Raji (cell line): Measurements from ENCODE around the gene NDUFB8.

ENCODE experiments used
- POLR2A ChIP-seq: IDR thresholded peaks from 2 replicates; pipeline ENCODE4 v1.6.1; 2011; ENCODE audit warnings: low read depth, low read length, control low read depth; ENCODE audit not compliant: insufficient read depth

The NDUFB8 gene

DNA sequence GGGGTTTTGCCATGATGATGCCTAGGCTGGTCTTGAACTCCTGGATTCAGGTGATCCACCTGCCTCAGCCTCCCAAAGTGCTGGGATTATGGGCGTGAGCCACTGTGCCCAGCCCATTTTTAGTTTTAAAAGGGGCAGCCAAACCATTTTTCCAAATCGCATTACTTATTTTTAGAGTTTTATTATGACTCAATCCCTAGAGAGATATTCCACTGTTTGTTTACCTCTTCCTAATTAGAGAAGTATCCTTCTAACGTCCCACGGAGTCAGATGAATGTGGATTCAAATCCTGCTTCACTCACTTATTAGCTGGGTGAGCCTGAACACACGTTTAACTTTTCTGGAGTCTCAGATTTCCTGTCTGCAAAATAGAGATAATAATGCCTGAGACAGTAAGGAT, 51.7 kb downstream of the NDUFB8 start:
- no peak for TF ChIP-seq POLR2A
